MM.1S (cell line): Measurements from ENCODE around the gene GZMM.

Experiments used
- DNase-seq: peaks from one replicate; pipeline ENCODE4 v3.0.0-alpha.2; 2015
- H2AFZ ChIP-seq: fragments of 300-600 bp; sonication (generic); 2 replicates; pipeline ENCODE4 v1.6.0; 2016; ENCODE audit warnings: antibody characterized with exemption, low read length
- H3F3A ChIP-seq: fragments of 300-600 bp; sonication (generic); 2 replicates; pipeline ENCODE4 v1.6.1; 2016; ENCODE audit warnings: mild to moderate bottlenecking, antibody characterized with exemption, low read length, moderate library complexity, mixed read lengths; ENCODE audit not compliant: insufficient read depth
- H3K27ac ChIP-seq: fragments of 300-600 bp; sonication (generic); 2 replicates; pipeline ENCODE4 v1.5.1; 2016; ENCODE audit warnings: mild to moderate bottlenecking, low read length
- H3K27me3 ChIP-seq: fragments of 300-600 bp; sonication (generic); replicated peaks from 2 replicates; pipeline ENCODE4 v1.6.0; 2016; ENCODE audit warnings: low read length; ENCODE audit not compliant: insufficient read depth
- H3K36me3 ChIP-seq: fragments of 300-600 bp; sonication (generic); replicated peaks from 2 replicates; pipeline ENCODE4 v1.6.1; 2016; ENCODE audit warnings: mild to moderate bottlenecking, low read length, mixed read lengths; ENCODE audit not compliant: insufficient read depth
- H3K4me1 ChIP-seq: fragments of 300-600 bp; sonication (generic); 2 replicates; pipeline ENCODE4 v1.6.1; 2016; ENCODE audit warnings: low read length, mixed read lengths
- H3K4me2 ChIP-seq: fragments of 300-600 bp; sonication (generic); 2 replicates; pipeline ENCODE4 v1.6.0; 2016; ENCODE audit warnings: low read depth, low read length
- H3K4me3 ChIP-seq: fragments of 300-600 bp; sonication (generic); 2 replicates; pipeline ENCODE4 v1.5.1; 2016; ENCODE audit warnings: low read length, mixed read lengths
- H3K79me2 ChIP-seq: fragments of 300-600 bp; sonication (generic); 2 replicates; pipeline ENCODE4 v1.6.1; 2016; ENCODE audit warnings: mixed run types, low read length, mixed read lengths
- H3K9ac ChIP-seq: fragments of 300-600 bp; sonication (generic); 2 replicates; pipeline ENCODE4 v1.6.1; 2016; ENCODE audit warnings: low read length, mixed read lengths
- H3K9me2 ChIP-seq: fragments of 300-600 bp; sonication (generic); replicated peaks from 2 replicates; pipeline ENCODE4 v1.6.1; 2016; ENCODE audit warnings: mild to moderate bottlenecking, low read length, mixed read lengths; ENCODE audit not compliant: insufficient read depth
- H3K9me3 ChIP-seq: fragments of 300-600 bp; sonication (generic); replicated peaks from 2 replicates; pipeline ENCODE4 v1.6.1; 2016; ENCODE audit warnings: mild to moderate bottlenecking, low read length, mixed read lengths; ENCODE audit not compliant: insufficient read depth
- H4K20me1 ChIP-seq: fragments of 300-600 bp; sonication (generic); 2 replicates; pipeline ENCODE4 v1.6.1; 2016; ENCODE audit warnings: mild to moderate bottlenecking, low read length, moderate library complexity, mixed read lengths; ENCODE audit not compliant: insufficient read depth
- EZH2 ChIP-seq: fragments of 300-600 bp; sonication (generic); optimal IDR thresholded peaks from 2 replicates; pipeline ENCODE3; 2017; ENCODE audit warnings: low read depth, mild to moderate bottlenecking, antibody characterized with exemption, low read length, mixed read lengths
- EZH2phosphoT487 ChIP-seq: fragments of 300-600 bp; sonication (generic); IDR thresholded peaks from 2 replicates; pipeline ENCODE4 v1.6.1; 2018; ENCODE audit warnings: antibody characterized with exemption, low read length
- TF ChIP-seq, protein P1 (sequence below): fragments of 300-600 bp; sonication (generic); IDR thresholded peaks from 2 replicates; pipeline ENCODE4 v1.5.1; 2016; ENCODE audit warnings: antibody characterized with exemption, low read length, mixed read lengths

GZMM gene

DNA sequence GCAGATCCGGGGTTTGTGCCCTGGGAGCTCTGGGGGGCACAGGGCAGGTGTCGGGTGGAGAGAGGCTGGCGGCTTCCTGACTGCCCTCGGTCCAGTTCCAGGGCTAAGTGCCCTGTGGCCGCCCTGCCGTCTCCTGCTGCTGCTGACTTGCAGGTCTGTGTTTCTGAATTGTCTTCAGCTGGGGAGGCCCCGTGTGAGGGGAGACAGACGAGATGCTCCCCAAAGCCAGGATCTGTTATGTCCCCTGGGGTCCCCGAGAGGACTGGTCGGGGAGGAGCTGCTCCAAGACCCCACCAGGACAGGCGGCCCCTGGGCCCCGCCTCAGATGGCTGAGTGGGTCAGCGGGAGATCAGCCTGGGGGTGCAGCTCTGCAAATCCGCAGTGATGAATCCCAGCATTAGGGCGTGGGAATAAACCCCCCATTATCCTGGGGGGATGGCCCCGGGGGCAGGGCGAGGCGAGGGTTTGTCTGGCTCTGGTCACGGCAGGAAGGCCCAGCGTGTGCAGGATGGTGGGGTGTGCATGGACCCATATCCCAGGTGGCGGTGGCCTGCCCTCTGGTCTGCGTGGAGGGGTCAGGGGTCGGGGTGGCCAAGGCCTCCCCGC lies 50.5 kb downstream of the GZMM start:
- Histone ChIP-seq H3K27me3 (peaks cover 82% of the 10 kb centered on the region), H3K4me1 (no peaks in the 10 kb centered on the region), H3K27ac (no peak overlapping the region), H3K4me3 (no peak overlapping the region), H2AFZ (no peak overlapping the region), H4K20me1 (no peaks in the 10 kb centered on the region), H3F3A (no peaks in the 10 kb centered on the region), H3K79me2 (no peaks in the 10 kb centered on the region), H3K9me3 (no peaks in the 10 kb centered on the region), H3K4me2 (no peak overlapping the region), H3K9me2 (no peaks in the 10 kb centered on the region), H3K9ac (no peak overlapping the region), H3K36me3 (no peaks in the 10 kb centered on the region)
- no peak for DNase-seq
- TF ChIP-seq, protein P1, sequence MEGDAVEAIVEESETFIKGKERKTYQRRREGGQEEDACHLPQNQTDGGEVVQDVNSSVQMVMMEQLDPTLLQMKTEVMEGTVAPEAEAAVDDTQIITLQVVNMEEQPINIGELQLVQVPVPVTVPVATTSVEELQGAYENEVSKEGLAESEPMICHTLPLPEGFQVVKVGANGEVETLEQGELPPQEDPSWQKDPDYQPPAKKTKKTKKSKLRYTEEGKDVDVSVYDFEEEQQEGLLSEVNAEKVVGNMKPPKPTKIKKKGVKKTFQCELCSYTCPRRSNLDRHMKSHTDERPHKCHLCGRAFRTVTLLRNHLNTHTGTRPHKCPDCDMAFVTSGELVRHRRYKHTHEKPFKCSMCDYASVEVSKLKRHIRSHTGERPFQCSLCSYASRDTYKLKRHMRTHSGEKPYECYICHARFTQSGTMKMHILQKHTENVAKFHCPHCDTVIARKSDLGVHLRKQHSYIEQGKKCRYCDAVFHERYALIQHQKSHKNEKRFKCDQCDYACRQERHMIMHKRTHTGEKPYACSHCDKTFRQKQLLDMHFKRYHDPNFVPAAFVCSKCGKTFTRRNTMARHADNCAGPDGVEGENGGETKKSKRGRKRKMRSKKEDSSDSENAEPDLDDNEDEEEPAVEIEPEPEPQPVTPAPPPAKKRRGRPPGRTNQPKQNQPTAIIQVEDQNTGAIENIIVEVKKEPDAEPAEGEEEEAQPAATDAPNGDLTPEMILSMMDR: no peak
- TF ChIP-seq EZH2phosphoT487 (no peak), EZH2 (no peak)

DNA sequence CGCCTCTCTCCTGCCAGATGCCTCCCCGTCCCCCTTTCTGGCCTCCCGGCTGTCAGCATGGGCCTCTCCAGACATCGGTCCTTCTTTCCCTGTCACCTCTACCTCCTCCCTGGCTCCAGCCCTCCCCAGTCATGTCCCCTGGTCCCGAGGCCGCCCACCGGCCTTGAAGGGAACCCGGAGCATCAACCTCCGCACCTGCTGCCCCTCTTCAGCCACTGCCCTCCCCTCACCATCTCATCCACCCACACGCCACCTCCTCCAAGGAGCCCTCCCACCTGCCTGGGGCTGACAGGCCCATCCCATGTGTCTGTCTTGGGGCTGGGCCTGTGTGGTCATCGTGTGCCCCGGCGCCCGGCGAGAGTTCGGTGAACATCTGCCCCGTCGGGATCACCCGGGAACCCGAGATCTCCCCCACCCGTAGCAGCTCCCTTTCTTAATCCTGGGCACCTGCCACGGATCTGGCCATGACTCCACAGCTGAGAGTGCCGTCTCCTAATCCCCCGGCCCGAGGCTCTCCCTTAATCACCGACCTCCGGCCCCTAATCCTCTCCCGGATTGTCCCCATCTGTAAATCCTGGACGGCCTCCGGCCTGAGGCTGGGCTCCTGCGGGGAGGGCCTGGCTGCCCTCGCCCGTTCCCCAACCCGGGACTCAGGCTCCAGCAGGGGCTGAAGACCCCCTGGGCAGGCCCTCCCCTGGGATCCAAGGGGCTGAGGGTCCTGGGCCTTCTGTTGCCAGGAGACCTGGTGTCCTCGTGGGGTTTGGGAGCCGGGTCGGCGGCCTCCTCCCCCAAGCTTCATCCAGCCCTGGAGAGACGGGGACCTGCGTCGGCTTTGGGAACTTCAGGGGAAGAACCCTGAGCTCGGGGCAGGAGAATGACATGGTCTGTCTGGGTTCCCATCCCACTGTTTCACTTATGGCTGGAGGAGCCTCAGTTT lies 51.7 kb downstream of the GZMM start:
- no peaks in the 10 kb centered on the region for H3K9me3 ChIP-seq
- no peak for DNase-seq
- H3K4me1 ChIP-seq: no peaks in the 10 kb centered on the region
- TF ChIP-seq EZH2phosphoT487: no peak
- no peak for TF ChIP-seq EZH2
- TF ChIP-seq, protein P1: no peak
- H2AFZ ChIP-seq: no peak overlapping the region
- H4K20me1 ChIP-seq: no peaks in the 10 kb centered on the region
- no peaks in the 10 kb centered on the region for H3F3A ChIP-seq
- no peak overlapping the region for H3K4me2 ChIP-seq
- H3K79me2 ChIP-seq: no peaks in the 10 kb centered on the region
- no peak overlapping the region for H3K4me3 ChIP-seq
- H3K27me3 ChIP-seq: peaks cover 93% of the 10 kb centered on the region
- H3K36me3 ChIP-seq: no peaks in the 10 kb centered on the region
- H3K9ac ChIP-seq: no peak overlapping the region
- H3K27ac ChIP-seq: no peak overlapping the region
- no peaks in the 10 kb centered on the region for H3K9me2 ChIP-seq

DNA sequence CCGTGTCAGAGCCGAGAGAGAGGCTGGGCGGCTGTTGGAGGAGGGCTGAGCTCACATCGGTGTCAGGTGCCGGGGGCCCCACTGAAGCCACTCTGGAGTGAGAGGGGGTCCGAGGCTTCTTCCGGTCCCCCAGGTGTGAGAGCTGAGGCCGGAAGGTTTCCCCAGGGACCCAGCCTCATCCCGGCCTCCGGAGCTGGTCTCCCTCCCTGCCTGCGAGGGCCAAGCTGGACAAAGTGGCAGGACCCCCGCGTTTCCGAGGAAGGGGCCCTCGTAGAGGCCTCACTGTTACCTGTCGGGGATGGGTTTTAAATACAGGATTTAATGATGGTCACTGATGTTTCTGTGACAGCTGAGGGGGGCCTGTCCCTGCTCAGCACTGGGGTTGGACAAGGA lies 52.4 kb downstream of the GZMM start:
- Histone ChIP-seq H3K9ac (no peak overlapping the region), H3K4me3 (no peak overlapping the region), H3K9me2 (no peaks in the 10 kb centered on the region), H4K20me1 (no peaks in the 10 kb centered on the region), H2AFZ (no peak overlapping the region), H3K79me2 (no peaks in the 10 kb centered on the region), H3F3A (no peaks in the 10 kb centered on the region), H3K27me3 (peaks cover 93% of the 10 kb centered on the region), H3K4me2 (no peak overlapping the region), H3K4me1 (no peaks in the 10 kb centered on the region), H3K9me3 (no peaks in the 10 kb centered on the region), H3K27ac (no peak overlapping the region), H3K36me3 (no peaks in the 10 kb centered on the region)
- no peak for DNase-seq
- TF ChIP-seq, protein P1: no peak
- no peak for TF ChIP-seq EZH2phosphoT487
- TF ChIP-seq EZH2: no peak
